ENCODE data around the gene GBP5. TPM values are rescaled to one million over a fixed set of nuclear protein-coding genes. Genes with fewer than 3 reads are reported as not detected.
"Not testable (repeated sequence)": the region's sequence is repeated elsewhere in the genome, so short reads cannot be mapped to it uniquely, and the experiment has no call there.

GBP5 gene, protein sequence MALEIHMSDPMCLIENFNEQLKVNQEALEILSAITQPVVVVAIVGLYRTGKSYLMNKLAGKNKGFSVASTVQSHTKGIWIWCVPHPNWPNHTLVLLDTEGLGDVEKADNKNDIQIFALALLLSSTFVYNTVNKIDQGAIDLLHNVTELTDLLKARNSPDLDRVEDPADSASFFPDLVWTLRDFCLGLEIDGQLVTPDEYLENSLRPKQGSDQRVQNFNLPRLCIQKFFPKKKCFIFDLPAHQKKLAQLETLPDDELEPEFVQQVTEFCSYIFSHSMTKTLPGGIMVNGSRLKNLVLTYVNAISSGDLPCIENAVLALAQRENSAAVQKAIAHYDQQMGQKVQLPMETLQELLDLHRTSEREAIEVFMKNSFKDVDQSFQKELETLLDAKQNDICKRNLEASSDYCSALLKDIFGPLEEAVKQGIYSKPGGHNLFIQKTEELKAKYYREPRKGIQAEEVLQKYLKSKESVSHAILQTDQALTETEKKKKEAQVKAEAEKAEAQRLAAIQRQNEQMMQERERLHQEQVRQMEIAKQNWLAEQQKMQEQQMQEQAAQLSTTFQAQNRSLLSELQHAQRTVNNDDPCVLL
- not detected for total RNA-seq

DNA sequence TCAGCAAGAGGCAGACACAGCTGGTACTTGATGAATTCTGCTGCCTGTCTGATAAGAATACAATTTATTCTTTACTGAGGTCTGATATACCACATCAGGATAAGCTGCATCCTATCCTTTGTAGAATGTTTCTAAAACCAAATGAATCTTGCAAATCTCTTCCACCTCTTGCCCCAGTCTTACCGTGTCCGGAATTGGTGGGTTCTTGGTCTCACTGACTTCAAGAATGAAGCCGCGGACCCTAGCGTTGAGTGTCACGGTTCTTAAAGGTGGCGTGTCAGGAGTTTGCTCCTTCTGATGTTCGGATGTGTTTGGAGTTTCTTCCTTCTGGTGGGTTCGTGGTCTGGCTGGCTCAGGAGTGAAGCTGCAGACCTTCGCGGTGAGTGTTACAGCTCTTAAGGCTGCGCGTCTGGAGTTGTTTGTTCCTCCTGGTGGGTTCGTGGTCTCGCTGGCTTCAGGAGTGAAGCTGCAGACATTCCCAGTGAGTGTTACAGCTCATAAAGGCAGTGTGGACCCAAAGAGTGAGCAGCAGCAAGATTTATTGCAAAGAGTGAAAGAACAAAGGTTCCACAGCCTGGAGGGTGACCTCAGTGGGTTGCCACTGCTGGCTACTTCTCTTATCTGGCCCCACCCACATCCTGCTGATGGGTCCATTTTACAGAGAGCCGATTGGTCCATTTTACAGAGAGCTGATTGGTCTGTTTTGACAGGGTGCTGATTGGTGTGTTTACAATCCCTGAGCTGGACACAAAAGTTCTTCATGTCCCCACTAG lies at the start of gene GBP5:
Gene GBP5, minus strand, starts transcription at position 592 of the 773 bp plus-strand sequence. CDS start 3,305 bp downstream, outside the sequence.
- H3K27ac ChIP-seq; H3K9me3 ChIP-seq; H3K36me3 ChIP-seq; H3K4me1 ChIP-seq; H3K27me3 ChIP-seq; intact Hi-C loops (cut with DNase I): not testable (repeated sequence)
- peak within 1 kb of the TSS in 1 of 2 donors; percentile 23 for H3K4me3 ChIP-seq
- peak; percentile 14 to 68 for DNase-seq (ENCODE audit: low spot score in 2 of 2)

DNA sequence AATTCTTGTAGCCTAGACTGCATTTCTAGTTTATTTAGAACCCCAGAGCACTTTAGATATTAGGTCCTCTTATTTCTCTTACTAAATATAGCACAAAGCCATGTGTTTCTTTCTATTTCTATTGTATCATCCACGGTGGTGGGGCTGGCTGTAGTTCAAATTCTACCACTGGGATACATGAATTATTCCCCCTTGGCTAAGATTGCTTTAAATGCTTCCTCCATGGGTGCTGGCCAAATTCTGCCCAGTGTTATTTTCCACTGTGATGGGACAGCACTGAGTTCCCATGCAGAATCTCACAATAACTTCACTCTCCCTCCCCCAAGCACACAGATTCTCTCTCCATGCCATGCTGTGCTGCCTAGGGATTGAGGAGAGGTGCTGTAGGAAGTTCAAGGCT lies 49.7 kb upstream of the GBP5 start:
- TF ChIP-seq, protein P1, sequence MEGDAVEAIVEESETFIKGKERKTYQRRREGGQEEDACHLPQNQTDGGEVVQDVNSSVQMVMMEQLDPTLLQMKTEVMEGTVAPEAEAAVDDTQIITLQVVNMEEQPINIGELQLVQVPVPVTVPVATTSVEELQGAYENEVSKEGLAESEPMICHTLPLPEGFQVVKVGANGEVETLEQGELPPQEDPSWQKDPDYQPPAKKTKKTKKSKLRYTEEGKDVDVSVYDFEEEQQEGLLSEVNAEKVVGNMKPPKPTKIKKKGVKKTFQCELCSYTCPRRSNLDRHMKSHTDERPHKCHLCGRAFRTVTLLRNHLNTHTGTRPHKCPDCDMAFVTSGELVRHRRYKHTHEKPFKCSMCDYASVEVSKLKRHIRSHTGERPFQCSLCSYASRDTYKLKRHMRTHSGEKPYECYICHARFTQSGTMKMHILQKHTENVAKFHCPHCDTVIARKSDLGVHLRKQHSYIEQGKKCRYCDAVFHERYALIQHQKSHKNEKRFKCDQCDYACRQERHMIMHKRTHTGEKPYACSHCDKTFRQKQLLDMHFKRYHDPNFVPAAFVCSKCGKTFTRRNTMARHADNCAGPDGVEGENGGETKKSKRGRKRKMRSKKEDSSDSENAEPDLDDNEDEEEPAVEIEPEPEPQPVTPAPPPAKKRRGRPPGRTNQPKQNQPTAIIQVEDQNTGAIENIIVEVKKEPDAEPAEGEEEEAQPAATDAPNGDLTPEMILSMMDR (IDR thresholded peaks at IDR 0.05): no peak
- Histone ChIP-seq H3K36me3 (no peaks in the 10 kb centered on the region), H3K4me1 (no peaks in the 10 kb centered on the region), H3K27ac (no peak overlapping the region), H3K4me3 (no peak overlapping the region), H3K27me3 (no peaks in the 10 kb centered on the region), H3K9me3 (no peaks in the 10 kb centered on the region)
- intact Hi-C loops (cut with DNase I): no loop called here
- DNase-seq (ENCODE audit: low spot score in 2 of 2): no peak

DNA sequence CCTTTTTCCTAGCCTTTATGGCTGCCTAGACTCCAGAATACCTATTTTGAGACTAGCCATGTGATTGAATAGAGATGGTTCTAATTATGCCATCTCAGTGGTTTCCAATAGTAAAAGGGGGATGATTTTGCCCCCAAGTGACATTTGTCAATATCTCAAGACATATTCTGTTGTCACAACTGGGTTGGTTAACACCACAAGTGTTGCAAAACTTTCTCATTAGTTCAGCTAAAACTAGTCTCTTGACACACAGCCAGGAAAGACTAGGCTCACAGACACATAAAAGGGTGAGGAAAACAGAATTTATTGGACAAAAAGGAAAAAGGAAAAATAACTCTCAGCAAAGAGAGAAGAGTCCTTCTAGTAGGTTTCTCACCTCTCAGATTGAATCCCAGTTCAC lies 39.9 kb upstream of the GBP5 start:
- peaks cover 0 to 5% of the 10 kb centered on the region in 2 donors for H3K4me1 ChIP-seq
- DNase-seq (ENCODE audit: low spot score in 2 of 2): no peak
- no peaks in the 10 kb centered on the region for H3K9me3 ChIP-seq
- H3K27ac ChIP-seq: no peak overlapping the region
- TF ChIP-seq, protein P1 (IDR thresholded peaks at IDR 0.05): no peak
- intact Hi-C loops (cut with DNase I): no loop called here
- no peaks in the 10 kb centered on the region for H3K36me3 ChIP-seq
- H3K27me3 ChIP-seq: no peaks in the 10 kb centered on the region
- H3K4me3 ChIP-seq: no peak overlapping the region

DNA sequence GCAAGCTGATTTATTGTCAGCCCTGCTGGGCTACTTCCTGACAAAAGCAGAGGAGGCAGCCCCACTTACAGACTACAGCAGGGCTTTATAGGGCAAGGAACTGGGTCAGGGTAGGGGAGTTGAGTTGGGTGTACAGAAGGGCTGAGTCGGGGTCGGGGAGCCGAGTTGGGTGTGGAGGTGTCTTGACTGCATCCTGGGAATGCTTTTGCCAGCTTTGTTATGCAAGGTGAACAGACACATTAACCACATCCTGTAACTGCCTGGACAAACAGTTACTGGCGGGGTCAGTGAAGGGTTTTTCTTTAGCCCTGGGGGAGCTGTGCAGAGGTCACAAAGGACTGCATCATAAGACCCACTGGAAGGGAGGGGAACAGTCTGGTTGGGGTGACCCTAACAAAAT lies 39.1 kb upstream of the GBP5 start:
- TF ChIP-seq, protein P1 (IDR thresholded peaks at IDR 0.05): no peak
- intact Hi-C loops (cut with DNase I): no loop called here
- no peaks in the 10 kb centered on the region for H3K27me3 ChIP-seq
- no peak overlapping the region for H3K4me3 ChIP-seq
- DNase-seq (ENCODE audit: low spot score in 2 of 2): no peak
- peaks cover 0 to 5% of the 10 kb centered on the region in 2 donors for H3K4me1 ChIP-seq
- no peaks in the 10 kb centered on the region for H3K36me3 ChIP-seq
- no peaks in the 10 kb centered on the region for H3K9me3 ChIP-seq
- no peak overlapping the region for H3K27ac ChIP-seq

DNA sequence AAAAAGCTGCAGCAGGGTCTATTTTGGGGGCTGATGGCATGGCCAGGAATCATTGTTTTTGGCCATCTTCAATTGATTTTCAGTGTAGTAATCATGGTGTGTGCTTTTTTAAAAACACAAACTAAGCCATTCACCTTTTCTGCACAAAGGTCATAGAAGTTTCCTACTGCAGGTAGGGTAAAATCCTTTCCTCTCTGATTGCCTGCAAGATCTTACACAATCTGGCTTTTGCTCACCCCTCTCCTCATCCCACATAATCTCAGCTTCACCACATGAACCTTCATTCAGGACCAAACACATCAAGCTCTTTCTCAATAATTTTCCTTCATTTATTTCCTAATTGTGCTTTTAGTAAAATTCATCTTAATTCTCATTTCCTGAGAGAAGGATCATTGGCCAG lies 38.3 kb upstream of the GBP5 start:
- H3K9me3 ChIP-seq: no peaks in the 10 kb centered on the region
- TF ChIP-seq, protein P1 (IDR thresholded peaks at IDR 0.05): no peak
- no peak overlapping the region for H3K4me3 ChIP-seq
- peaks cover 0 to 5% of the 10 kb centered on the region in 2 donors for H3K4me1 ChIP-seq
- DNase-seq (ENCODE audit: low spot score in 2 of 2): no peak
- H3K27ac ChIP-seq: no peak overlapping the region
- intact Hi-C loops (cut with DNase I): no loop called here
- H3K27me3 ChIP-seq: no peaks in the 10 kb centered on the region
- no peaks in the 10 kb centered on the region for H3K36me3 ChIP-seq

DNA sequence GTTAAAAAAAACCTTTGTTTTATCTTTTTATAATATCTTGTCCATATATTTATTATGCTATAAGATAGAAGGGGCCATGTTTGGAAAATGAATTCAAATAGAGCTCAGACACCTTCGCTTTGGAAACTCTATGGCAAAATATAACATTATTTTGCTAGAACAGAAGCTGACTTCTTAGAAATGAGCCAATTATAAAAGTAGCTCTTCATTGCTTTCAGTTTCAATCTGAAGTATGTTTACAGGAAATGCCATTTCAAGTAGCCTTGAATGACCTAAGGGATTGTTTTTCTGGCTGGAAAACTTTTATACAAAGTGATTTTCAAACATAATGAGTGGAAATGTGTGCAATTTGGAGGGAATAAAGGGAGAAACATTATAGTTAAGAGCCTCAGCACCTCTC lies 37.8 kb upstream of the GBP5 start:
- TF ChIP-seq, protein P1 (IDR thresholded peaks at IDR 0.05): no peak
- peaks cover 0 to 5% of the 10 kb centered on the region in 2 donors for H3K4me1 ChIP-seq
- intact Hi-C loops (cut with DNase I): no loop called here
- H3K4me3 ChIP-seq: no peak overlapping the region
- H3K27me3 ChIP-seq: no peaks in the 10 kb centered on the region
- no peak overlapping the region for H3K27ac ChIP-seq
- DNase-seq (ENCODE audit: low spot score in 2 of 2): no peak
- no peaks in the 10 kb centered on the region for H3K36me3 ChIP-seq
- no peaks in the 10 kb centered on the region for H3K9me3 ChIP-seq
